HG03135 (cell line): ENCODE results near the gene WNT8A.
"Not testable (repeated sequence)": the region's sequence is repeated elsewhere in the genome, so short reads cannot be mapped to it uniquely, and the experiment has no call there.

Source experiments
- ATAC-seq: cut with Tn5 transposase; IDR thresholded peaks from one replicate; pipeline ENCODE4 v1.9.1; 2021; ENCODE audit warnings: mild to moderate bottlenecking, moderate library complexity; ENCODE audit not compliant: unreplicated experiment

Gene WNT8A

GRCh38 chr5:138083702-138084101, at the start of gene WNT8A:
Gene WNT8A (plus strand): TSS chr5:138084033. CDS start chr5:138084128, 95 bp downstream.
- ATAC-seq: no peak

- ATAC-seq: peak; percentile 32
Observed at GRCh38 chr5:138035605-138036537, 48.0 kb upstream of the WNT8A start.

GRCh38 chr5:138037271-138037670, 46.6 kb upstream of the WNT8A start:
- no peak for ATAC-seq

GRCh38 chr5:138037907-138038633, 45.8 kb upstream of the WNT8A start:
- ATAC-seq: no peak

- no peak for ATAC-seq
Observed at GRCh38 chr5:138038826-138039225, 45.0 kb upstream of the WNT8A start.

GRCh38 chr5:138045283-138045682, 38.5 kb upstream of the WNT8A start:
- ATAC-seq: not testable (repeated sequence)

GRCh38 chr5:138051441-138052296, 32.2 kb upstream of the WNT8A start:
- no peak for ATAC-seq

GRCh38 chr5:138052718-138053117, 31.1 kb upstream of the WNT8A start:
- not testable (repeated sequence) for ATAC-seq

- no peak for ATAC-seq
Observed at GRCh38 chr5:138053554-138053953, 30.3 kb upstream of the WNT8A start.

- no peak for ATAC-seq
Observed at GRCh38 chr5:138054206-138054605, 29.6 kb upstream of the WNT8A start.

GRCh38 chr5:138054847-138055558, 28.8 kb upstream of the WNT8A start:
- ATAC-seq: no peak

GRCh38 chr5:138064526-138064925, 19.3 kb upstream of the WNT8A start:
- ATAC-seq: no peak

GRCh38 chr5:138065102-138065501, 18.7 kb upstream of the WNT8A start:
- ATAC-seq: no peak

GRCh38 chr5:138067945-138068344, 15.9 kb upstream of the WNT8A start:
- no peak for ATAC-seq

GRCh38 chr5:138068742-138069600, 14.9 kb upstream of the WNT8A start:
- no peak for ATAC-seq

- ATAC-seq: not testable (repeated sequence)
Observed at GRCh38 chr5:138070026-138070425, 13.8 kb upstream of the WNT8A start.

- ATAC-seq: no peak
Observed at GRCh38 chr5:138077064-138077696, 6.7 kb upstream of the WNT8A start.

- ATAC-seq: no peak
Observed at GRCh38 chr5:138078006-138078643, 5.7 kb upstream of the WNT8A start.
